Ectodermal cell (in vitro differentiated cells): ENCODE results near the gene CACHD1.
"Not testable (repeated sequence)": the region's sequence is repeated elsewhere in the genome, so short reads cannot be mapped to it uniquely, and the experiment has no call there.

ENCODE experiments used
- H3K27ac ChIP-seq: 2 replicates; pipeline ENCODE4 v1.7.0; 2013; ENCODE audit warnings: mild to moderate bottlenecking, low read depth, low read length; ENCODE audit not compliant: insufficient read depth, poor library complexity, severe bottlenecking
- H3K27me3 ChIP-seq: 2 replicates; pipeline ENCODE4 v1.7.0; 2013; ENCODE audit warnings: mild to moderate bottlenecking, low read length; ENCODE audit not compliant: insufficient read depth, control insufficient read depth, poor library complexity, severe bottlenecking
- H3K36me3 ChIP-seq: one replicate; pipeline ENCODE4 v1.7.0; 2013; ENCODE audit warnings: low read length; ENCODE audit not compliant: control insufficient read depth, insufficient read depth
- H3K4me1 ChIP-seq: one replicate; pipeline ENCODE4 v1.7.0; 2013; ENCODE audit warnings: low read length; ENCODE audit not compliant: control insufficient read depth, insufficient read depth
- H3K4me3 ChIP-seq: 2 replicates; pipeline ENCODE4 v1.7.0; 2013; ENCODE audit warnings: low read depth, low read length, control low read depth; ENCODE audit not compliant: insufficient read depth
- H3K9me3 ChIP-seq: 2 replicates; pipeline ENCODE4 v1.7.0; 2013; ENCODE audit warnings: mild to moderate bottlenecking, low read length, moderate library complexity; ENCODE audit not compliant: control insufficient read depth
- WGBS, 2 experiments: methylation state at CpG; one replicate each; pipeline ENCODE4 v1.1.7; 2013; ENCODE audit warnings: missing lambda C conversion rate in 2 of 2; 5-methylcytosine and 5-hydroxymethylcytosine counted together

The CACHD1 gene

GRCh38 chr1:64699327-64699726, 229.4 kb downstream of the CACHD1 start:
- Histone ChIP-seq H3K27me3 (no peaks in the 10 kb centered on the region), H3K36me3 (no peaks in the 10 kb centered on the region), H3K4me3 (no peak overlapping the region), H3K9me3 (no peaks in the 10 kb centered on the region), H3K4me1 (peaks cover 5% of the 10 kb centered on the region), H3K27ac (no peak overlapping the region)
- WGBS, 2 experiments, result 41 to 44% methylated on average over 8 of the region's 8 CpGs

- H3K27me3 ChIP-seq, result no peaks in the 10 kb centered on the region
- no peaks in the 10 kb centered on the region for H3K9me3 ChIP-seq
- H3K4me3 ChIP-seq, result no peak overlapping the region
- H3K36me3 ChIP-seq, result no peaks in the 10 kb centered on the region
- H3K27ac ChIP-seq, result no peak overlapping the region
- peaks cover 5% of the 10 kb centered on the region for H3K4me1 ChIP-seq
- WGBS, 2 experiments, result 91 to 93% methylated on average over 5 of the region's 5 CpGs
These were observed 231.1 kb downstream of the CACHD1 start for GRCh38 chr1:64701071-64701470.

DNA sequence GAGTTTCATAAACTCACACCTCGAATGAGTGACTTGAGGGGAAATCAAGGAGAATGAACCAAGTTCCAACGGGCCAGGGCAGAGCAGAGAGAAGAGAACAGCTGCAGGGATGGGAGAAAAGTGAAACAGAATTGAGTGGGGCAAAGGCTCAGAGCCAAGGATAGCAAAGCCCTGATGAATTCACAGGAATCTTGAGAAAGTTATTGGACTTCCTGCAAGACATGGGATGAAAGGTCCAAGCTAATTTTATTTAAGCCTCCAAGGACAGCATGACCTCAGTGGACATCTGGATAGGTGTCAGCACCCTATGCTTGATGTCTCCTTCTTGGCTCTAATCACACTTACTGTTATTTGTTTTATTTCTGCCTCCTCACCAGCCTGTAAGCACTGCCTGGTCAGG, 232.0 kb downstream of the CACHD1 start:
- WGBS, 2 experiments, result 63 to 70% methylated on average over 2 of the region's 2 CpGs
- Histone ChIP-seq H3K4me3 (no peak overlapping the region), H3K4me1 (peaks cover 5% of the 10 kb centered on the region), H3K27ac (no peak overlapping the region), H3K9me3 (no peaks in the 10 kb centered on the region), H3K36me3 (no peaks in the 10 kb centered on the region), H3K27me3 (no peaks in the 10 kb centered on the region)

DNA sequence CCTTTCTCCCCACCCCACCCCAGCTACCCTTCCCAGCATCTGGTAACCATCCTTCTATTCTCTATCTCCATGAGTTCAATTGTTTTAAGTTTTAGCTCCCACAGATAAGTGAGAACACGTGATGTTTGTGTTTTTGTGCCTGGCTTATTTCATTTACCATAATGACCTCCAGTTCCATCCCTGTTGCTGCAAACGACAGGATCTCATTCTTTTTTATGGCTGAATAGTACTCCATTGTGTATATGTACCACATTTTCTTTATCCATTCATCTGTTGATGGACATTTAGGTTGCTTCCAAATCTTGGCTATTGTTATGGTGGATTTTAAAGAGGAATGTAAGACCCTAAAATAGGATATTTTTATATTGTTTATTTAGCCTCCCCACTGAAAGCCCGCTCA, 232.7 kb downstream of the CACHD1 start:
- not testable (repeated sequence) for H3K4me3 ChIP-seq, H3K27ac ChIP-seq, H3K27me3 ChIP-seq, H3K4me1 ChIP-seq, H3K9me3 ChIP-seq, H3K36me3 ChIP-seq
- 88 to 100% methylated on average over 2 to 3 of the region's 3 CpGs for WGBS, 2 experiments

GRCh38 chr1:64703600-64703999, 233.7 kb downstream of the CACHD1 start:
- 75 to 80% methylated on average over 2 of the region's 2 CpGs for WGBS, 2 experiments
- H3K4me3 ChIP-seq, result no peak overlapping the region
- no peaks in the 10 kb centered on the region for H3K9me3 ChIP-seq
- H3K27ac ChIP-seq, result no peak overlapping the region
- H3K27me3 ChIP-seq, result no peaks in the 10 kb centered on the region
- H3K4me1 ChIP-seq, result peaks cover 5% of the 10 kb centered on the region
- no peaks in the 10 kb centered on the region for H3K36me3 ChIP-seq

- Histone ChIP-seq H3K27ac (no peak overlapping the region), H3K27me3 (no peaks in the 10 kb centered on the region), H3K9me3 (no peaks in the 10 kb centered on the region), H3K4me3 (no peak overlapping the region), H3K36me3 (no peaks in the 10 kb centered on the region), H3K4me1 (no peaks in the 10 kb centered on the region)
- 67 to 71% methylated on average over 1 of the region's 1 CpG for WGBS, 2 experiments
These were observed 235.7 kb downstream of the CACHD1 start for GRCh38 chr1:64705591-64705990.

DNA sequence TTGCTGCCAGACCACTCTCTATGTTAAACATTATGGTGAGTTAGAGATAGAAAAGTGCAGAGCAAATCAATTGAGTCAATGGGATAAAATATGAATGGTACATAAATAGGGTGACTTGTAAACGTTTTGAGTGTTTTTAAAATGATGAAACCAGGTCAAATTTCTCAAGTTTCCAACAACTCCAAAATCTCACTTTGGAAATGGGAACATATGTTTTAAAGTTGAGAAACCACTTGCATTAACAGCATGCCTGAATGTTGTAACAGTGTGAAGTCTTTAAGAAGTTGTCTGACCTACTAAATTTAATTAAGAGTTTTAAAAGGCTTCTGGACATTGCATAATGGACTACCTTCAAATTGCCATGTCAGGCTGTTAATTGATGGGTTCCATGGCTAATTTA, 241.3 kb downstream of the CACHD1 start:
- Histone ChIP-seq H3K4me1 (no peaks in the 10 kb centered on the region), H3K27ac (no peak overlapping the region), H3K4me3 (no peak overlapping the region), H3K27me3 (no peaks in the 10 kb centered on the region), H3K36me3 (no peaks in the 10 kb centered on the region), H3K9me3 (no peaks in the 10 kb centered on the region)
- 71 to 82% methylated on average over 1 of the region's 1 CpG for WGBS, 2 experiments

GRCh38 chr1:64712049-64712448, 242.1 kb downstream of the CACHD1 start:
- no peaks in the 10 kb centered on the region for H3K36me3 ChIP-seq
- H3K9me3 ChIP-seq, result no peaks in the 10 kb centered on the region
- WGBS, 2 experiments, result 84 to 93% methylated on average over 2 of the region's 2 CpGs
- no peak overlapping the region for H3K4me3 ChIP-seq
- H3K4me1 ChIP-seq, result no peaks in the 10 kb centered on the region
- H3K27ac ChIP-seq, result no peak overlapping the region
- no peaks in the 10 kb centered on the region for H3K27me3 ChIP-seq

DNA sequence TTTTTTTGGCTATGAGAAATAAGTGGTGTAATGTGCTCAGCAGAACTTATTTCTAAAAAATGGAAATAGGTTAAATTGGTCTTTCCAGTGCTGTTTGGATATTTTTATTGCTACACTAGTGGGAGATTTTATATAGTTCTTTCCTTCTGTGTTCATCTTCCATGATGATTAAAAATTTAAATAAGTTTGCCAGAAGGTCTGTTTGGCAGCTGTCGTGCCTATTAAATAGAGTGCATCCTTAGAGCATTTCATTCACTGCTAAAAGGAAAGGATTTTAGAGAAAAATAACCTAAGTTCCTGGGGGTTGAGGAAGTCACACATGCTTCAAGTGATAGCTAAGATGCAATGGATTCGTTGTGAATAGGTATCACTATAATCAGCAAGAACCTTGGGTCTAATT, 245.3 kb downstream of the CACHD1 start:
- Histone ChIP-seq H3K9me3 (no peaks in the 10 kb centered on the region), H3K4me1 (no peaks in the 10 kb centered on the region), H3K27ac (no peak overlapping the region), H3K27me3 (no peaks in the 10 kb centered on the region), H3K4me3 (no peak overlapping the region), H3K36me3 (no peaks in the 10 kb centered on the region)
- WGBS, 2 experiments, result 92% methylated on average over 2 of the region's 2 CpGs

DNA sequence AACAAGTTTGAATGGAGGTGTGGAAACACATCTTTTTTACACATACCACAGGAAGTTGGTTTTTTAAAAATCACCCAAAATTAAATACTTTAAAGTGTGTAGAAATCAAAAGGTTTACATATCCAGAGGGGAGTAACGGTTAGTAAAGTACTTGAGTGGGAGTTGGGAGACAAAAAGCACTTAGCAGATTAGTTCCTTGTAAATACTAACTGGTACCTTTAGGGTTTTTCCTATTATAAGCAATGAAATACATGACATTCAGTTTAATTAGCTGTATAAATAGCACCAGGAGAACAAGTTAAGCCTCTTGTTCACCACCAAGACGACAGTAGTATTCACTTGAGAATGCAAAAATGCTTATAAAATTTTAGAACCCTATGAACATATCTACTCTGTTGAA, 251.2 kb downstream of the CACHD1 start:
- no peaks in the 10 kb centered on the region for H3K9me3 ChIP-seq
- WGBS, 2 experiments, result 85 to 91% methylated on average over 2 of the region's 2 CpGs
- no peak overlapping the region for H3K27ac ChIP-seq
- H3K4me3 ChIP-seq, result no peak overlapping the region
- H3K36me3 ChIP-seq, result no peaks in the 10 kb centered on the region
- H3K27me3 ChIP-seq, result no peaks in the 10 kb centered on the region
- H3K4me1 ChIP-seq, result no peaks in the 10 kb centered on the region

GRCh38 chr1:64721576-64722145, 251.7 kb downstream of the CACHD1 start:
- no peak overlapping the region for H3K4me3 ChIP-seq
- no peak overlapping the region for H3K27ac ChIP-seq
- H3K36me3 ChIP-seq, result no peaks in the 10 kb centered on the region
- WGBS, 2 experiments, result 93% methylated on average over 2 of the region's 2 CpGs
- H3K27me3 ChIP-seq, result no peaks in the 10 kb centered on the region
- no peaks in the 10 kb centered on the region for H3K9me3 ChIP-seq
- no peaks in the 10 kb centered on the region for H3K4me1 ChIP-seq
